ENCODE results near the gene PROSER3. TPM values are rescaled to one million over a fixed set of nuclear protein-coding genes. Genes with fewer than 3 reads are reported as not detected.

The PROSER3 gene
- total and polyA plus RNA-seq, 12 donors = 5.5 to 14.7 (median 9.2) TPM

GRCh38 chr19:35745328-35746086 is 12.5 kb upstream of the PROSER3 start, which contains the start of the genes PSENEN and U2AF1L4:
Gene PSENEN (plus strand): TSS chr19:35745651. CDS start chr19:35745931, 280 bp downstream.
Gene U2AF1L4 (minus strand): TSS chr19:35745418. CDS start chr19:35745391, 27 bp downstream.
- 0 to 1% methylated on average over 40 of the region's 40 CpGs for WGBS, 2 donors
- H3K36me3 ChIP-seq = peaks cover 0 to 12% (median 0%) of the 10 kb centered on the region in 9 donors
- no peaks in the 10 kb centered on the region for H3K27me3 ChIP-seq
- H3K4me3 ChIP-seq = peak within 1 kb of the TSS; percentile 69 to 97 (median 84)
- DNase-seq (peak; percentile 95 to 98), ATAC-seq (peak; percentile 81 to 92 (median 88))
- no peaks in the 10 kb centered on the region for H3K9me3 ChIP-seq
- intact Hi-C loops (cut with DNase I) = loop anchor here in 4 of 10 donors (2.0 to 10.0 kb wide), 4 partner anchors 27 to 189 kb away; partner anchors contain the start of genes LRFN3 (in 2 of the 4) and KMT2B (in 1 of the 4)
- TF ChIP-seq, protein P1, sequence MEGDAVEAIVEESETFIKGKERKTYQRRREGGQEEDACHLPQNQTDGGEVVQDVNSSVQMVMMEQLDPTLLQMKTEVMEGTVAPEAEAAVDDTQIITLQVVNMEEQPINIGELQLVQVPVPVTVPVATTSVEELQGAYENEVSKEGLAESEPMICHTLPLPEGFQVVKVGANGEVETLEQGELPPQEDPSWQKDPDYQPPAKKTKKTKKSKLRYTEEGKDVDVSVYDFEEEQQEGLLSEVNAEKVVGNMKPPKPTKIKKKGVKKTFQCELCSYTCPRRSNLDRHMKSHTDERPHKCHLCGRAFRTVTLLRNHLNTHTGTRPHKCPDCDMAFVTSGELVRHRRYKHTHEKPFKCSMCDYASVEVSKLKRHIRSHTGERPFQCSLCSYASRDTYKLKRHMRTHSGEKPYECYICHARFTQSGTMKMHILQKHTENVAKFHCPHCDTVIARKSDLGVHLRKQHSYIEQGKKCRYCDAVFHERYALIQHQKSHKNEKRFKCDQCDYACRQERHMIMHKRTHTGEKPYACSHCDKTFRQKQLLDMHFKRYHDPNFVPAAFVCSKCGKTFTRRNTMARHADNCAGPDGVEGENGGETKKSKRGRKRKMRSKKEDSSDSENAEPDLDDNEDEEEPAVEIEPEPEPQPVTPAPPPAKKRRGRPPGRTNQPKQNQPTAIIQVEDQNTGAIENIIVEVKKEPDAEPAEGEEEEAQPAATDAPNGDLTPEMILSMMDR (IDR thresholded peaks at IDR 0.05) = no peak
- peak within 1 kb of the TSS; percentile 97 to 100 (median 100) for H3K27ac ChIP-seq
- H3K4me1 ChIP-seq = peaks cover 7 to 79% (median 49%) of the 10 kb centered on the region in 9 donors

- peak overlapping the region in 9 of 10 donors; percentile 23 to 100 (median 100) for H3K27ac ChIP-seq
These were observed 11.9 kb upstream of the PROSER3 start for GRCh38 chr19:35746087-35746462.

GRCh38 chr19:35746531-35746930 is 11.4 kb upstream of the PROSER3 start:
- WGBS, 2 donors = 86 to 90% methylated on average over 5 of the region's 5 CpGs
- peaks cover 0 to 13% (median 0%) of the 10 kb centered on the region in 9 donors for H3K36me3 ChIP-seq
- H3K27me3 ChIP-seq = no peaks in the 10 kb centered on the region
- H3K4me1 ChIP-seq = peaks cover 7 to 71% (median 44%) of the 10 kb centered on the region in 9 donors
- intact Hi-C loops (cut with DNase I) = loop anchor here in 3 of 10 donors (5.0 to 10.0 kb wide), 2 partner anchors 186 to 188 kb away; partner anchors contain the start of gene LRFN3 (in 2 of the 3)
- peak overlapping the region in 2 of 10 donors; percentile 97 to 100 for H3K27ac ChIP-seq
- no peak for ATAC-seq
- H3K9me3 ChIP-seq = no peaks in the 10 kb centered on the region
- TF ChIP-seq, protein P1 (IDR thresholded peaks at IDR 0.05) = no peak
- no peak for DNase-seq
- H3K4me3 ChIP-seq = peak overlapping the region in 5 of 10 donors; percentile 69 to 86 (median 83)

More at GRCh38 chr19:35746087-35746462, 11.9 kb upstream of the PROSER3 start:
- no peak for ATAC-seq
- Histone ChIP-seq H3K9me3 (no peaks in the 10 kb centered on the region), H3K36me3 (peaks cover 0 to 12% (median 0%) of the 10 kb centered on the region in 9 donors), H3K27me3 (no peaks in the 10 kb centered on the region), H3K4me1 (peaks cover 7 to 76% (median 46%) of the 10 kb centered on the region in 9 donors), H3K4me3 (peak overlapping the region; percentile 56 to 97 (median 84))
- WGBS, 2 donors = 1 to 13% methylated on average over 4 of the region's 4 CpGs
- TF ChIP-seq, protein P1 (IDR thresholded peaks at IDR 0.05) = no peak
- intact Hi-C loops (cut with DNase I) = loop anchor here in 3 of 10 donors (5.0 to 10.0 kb wide), 2 partner anchors 186 to 189 kb away; partner anchors contain the start of gene LRFN3 (in 2 of the 3)
- no peak for DNase-seq
